Effector memory CD4-positive, alpha-beta T cell (primary cell): Measurements from ENCODE around the gene TGFB2.

ENCODE experiments used
- DNase-seq, 3 donors: peaks; one replicate each; pipeline ENCODE4 v3.0.0-alpha.2; 2020
- H3K27ac ChIP-seq: 2 replicates; pipeline ENCODE4 v1.7.0; 2013; ENCODE audit warnings: mild to moderate bottlenecking, low read length, moderate library complexity; ENCODE audit not compliant: insufficient read depth, poor library complexity, severe bottlenecking
- H3K27me3 ChIP-seq: replicated peaks from 2 replicates; pipeline ENCODE4 v1.7.0; 2013; ENCODE audit warnings: mild to moderate bottlenecking, low read length; ENCODE audit not compliant: insufficient read depth, control insufficient read depth, poor library complexity, severe bottlenecking
- H3K36me3 ChIP-seq: 2 replicates; pipeline ENCODE4 v1.7.0; 2013; ENCODE audit warnings: mild to moderate bottlenecking, low read length, moderate library complexity; ENCODE audit not compliant: control insufficient read depth, insufficient read depth
- H3K4me1 ChIP-seq: 2 replicates; pipeline ENCODE4 v1.7.0; 2013; ENCODE audit warnings: low read length, mild to moderate bottlenecking; ENCODE audit not compliant: control insufficient read depth, insufficient read depth, poor library complexity, severe bottlenecking
- H3K4me3 ChIP-seq: 2 replicates; pipeline ENCODE4 v1.7.0; 2013; ENCODE audit warnings: low read length, low read depth, mild to moderate bottlenecking; ENCODE audit not compliant: insufficient read depth, poor library complexity, severe bottlenecking
- H3K9me3 ChIP-seq: 2 replicates; pipeline ENCODE4 v1.7.0; 2013; ENCODE audit warnings: mild to moderate bottlenecking, low read length, moderate library complexity; ENCODE audit not compliant: control insufficient read depth

The TGFB2 gene

DNA sequence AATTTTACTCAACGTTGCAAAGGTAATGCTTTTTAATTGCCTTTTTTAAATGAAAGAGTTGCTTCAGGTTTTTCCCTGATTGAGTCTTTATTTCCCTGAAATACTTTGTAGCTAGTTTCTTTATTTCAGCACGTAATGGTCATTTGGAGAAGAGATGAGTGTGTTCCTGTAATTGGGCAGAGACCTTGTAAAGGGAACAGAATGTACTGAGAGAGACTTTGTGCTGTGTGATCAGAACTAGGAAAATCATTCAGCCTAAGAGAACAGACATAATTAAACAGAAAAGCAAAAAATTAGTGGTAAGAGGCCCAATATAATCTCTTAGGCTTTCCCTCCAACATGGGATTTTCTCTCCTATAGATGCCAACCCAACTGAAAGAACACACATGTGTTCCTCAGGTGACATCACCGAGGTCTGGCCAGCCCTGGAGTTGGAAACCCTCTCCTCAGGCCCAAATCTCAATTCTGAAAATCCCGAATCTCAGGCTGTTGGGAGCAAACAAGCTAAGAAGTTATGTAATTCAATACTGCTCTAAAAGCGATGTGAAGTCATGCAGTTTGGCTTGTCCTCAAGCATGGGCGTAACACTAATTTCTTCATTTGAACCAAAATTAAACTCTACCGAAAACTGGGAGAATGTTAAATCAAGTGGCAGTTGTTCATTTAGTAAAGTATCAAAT is 102.0 kb downstream of the TGFB2 start:
- no peaks in the 10 kb centered on the region for H3K36me3 ChIP-seq
- peaks cover 3% of the 10 kb centered on the region for H3K27me3 ChIP-seq
- no peaks in the 10 kb centered on the region for H3K4me1 ChIP-seq
- no peak overlapping the region for H3K27ac ChIP-seq
- H3K9me3 ChIP-seq: no peaks in the 10 kb centered on the region
- no peak for DNase-seq
- no peak overlapping the region for H3K4me3 ChIP-seq

DNA sequence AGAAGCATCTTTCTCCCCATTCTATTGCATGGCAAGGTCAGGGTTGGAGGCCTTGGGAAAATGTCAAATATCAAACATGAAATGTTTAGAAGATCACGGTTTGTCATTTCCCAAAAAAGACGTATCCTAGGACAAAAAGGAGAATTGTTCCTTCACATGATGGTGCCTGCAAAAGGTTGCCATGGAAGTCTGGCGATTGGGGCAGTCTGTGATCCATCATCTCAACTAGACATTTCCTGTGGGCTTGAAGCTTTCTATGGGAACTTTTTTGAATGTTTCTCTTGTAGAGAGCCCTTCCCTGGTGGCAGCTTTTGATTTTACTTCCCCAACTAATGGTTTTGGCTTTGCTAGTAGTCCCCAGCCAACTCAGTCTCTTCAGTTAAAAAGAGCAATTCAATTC is 106.3 kb downstream of the TGFB2 start:
- no peaks in the 10 kb centered on the region for H3K27me3 ChIP-seq
- H3K36me3 ChIP-seq: no peaks in the 10 kb centered on the region
- H3K4me1 ChIP-seq: no peaks in the 10 kb centered on the region
- DNase-seq: no peak
- H3K9me3 ChIP-seq: no peaks in the 10 kb centered on the region
- H3K4me3 ChIP-seq: no peak overlapping the region
- H3K27ac ChIP-seq: no peak overlapping the region

DNA sequence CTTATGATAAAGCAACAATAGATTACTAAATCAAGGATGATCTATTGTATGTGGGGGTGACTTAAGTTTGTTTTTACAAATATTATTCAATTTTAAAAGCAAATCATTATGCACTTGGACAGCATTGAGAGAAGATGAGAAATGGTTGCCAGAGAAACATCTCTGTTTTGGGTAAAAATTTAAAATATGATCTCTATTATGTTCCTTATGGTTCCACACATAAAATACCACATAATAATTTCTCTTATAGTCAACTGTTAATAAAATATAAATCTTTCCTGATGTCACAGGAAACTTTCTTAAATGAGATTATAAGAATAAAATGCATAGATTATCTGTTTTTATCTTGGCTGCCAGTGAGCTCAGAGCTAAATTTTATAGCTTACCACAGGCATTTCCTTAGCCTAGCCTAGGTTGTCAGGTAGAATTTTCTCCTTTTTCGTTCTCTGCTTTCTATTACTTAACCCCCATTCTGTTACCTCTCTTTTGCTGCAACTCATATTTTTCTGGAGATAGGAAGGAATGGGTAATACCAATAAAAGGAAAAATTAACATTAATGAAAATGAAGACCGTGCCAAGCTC is 109.7 kb downstream of the TGFB2 start:
- no peaks in the 10 kb centered on the region for H3K9me3 ChIP-seq
- no peak overlapping the region for H3K27ac ChIP-seq
- H3K4me1 ChIP-seq: no peaks in the 10 kb centered on the region
- no peak for DNase-seq
- H3K4me3 ChIP-seq: no peak overlapping the region
- no peaks in the 10 kb centered on the region for H3K36me3 ChIP-seq
- H3K27me3 ChIP-seq: no peaks in the 10 kb centered on the region

DNA sequence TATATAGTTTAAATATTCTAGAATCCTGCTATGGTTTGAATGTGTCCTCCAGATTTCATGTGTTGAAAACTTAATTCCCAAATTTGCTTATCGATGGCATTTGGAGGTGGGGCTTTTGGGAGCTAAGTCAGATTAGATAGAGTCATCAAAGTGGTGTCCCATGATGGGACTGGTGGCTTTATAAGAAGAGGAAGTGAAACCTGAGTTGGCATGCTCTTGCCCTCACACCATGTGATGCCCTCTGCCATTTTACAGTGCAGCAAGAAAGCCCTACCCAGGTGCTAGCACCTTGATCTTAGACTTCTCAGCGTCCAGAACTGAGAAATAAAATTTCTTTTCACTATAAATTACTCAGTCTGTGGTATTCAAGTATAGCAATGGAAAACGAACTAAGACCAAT is 111.3 kb downstream of the TGFB2 start:
- no peaks in the 10 kb centered on the region for H3K9me3 ChIP-seq
- H3K27me3 ChIP-seq: no peaks in the 10 kb centered on the region
- no peak overlapping the region for H3K4me3 ChIP-seq
- DNase-seq: no peak
- no peaks in the 10 kb centered on the region for H3K36me3 ChIP-seq
- no peak overlapping the region for H3K27ac ChIP-seq
- no peaks in the 10 kb centered on the region for H3K4me1 ChIP-seq

DNA sequence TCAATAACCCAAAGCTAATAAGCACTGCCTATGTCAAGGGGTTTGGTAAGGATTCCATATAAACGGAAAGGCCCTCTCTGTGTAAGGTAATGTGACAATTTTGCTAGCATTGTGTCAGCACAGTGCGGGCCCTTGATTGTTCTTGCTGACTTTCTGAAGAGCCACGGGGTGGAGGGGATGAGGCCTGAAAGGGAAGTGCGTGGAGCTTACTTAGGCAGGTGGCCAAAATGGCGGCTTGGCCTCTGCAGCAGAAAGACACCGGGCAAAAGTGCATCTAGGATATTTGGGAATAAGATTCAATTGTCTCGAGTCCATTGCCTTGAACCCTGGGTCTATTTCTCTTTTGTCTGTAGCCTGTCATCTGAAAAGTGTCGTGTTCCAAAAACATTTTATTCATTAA is 114.3 kb downstream of the TGFB2 start:
- H3K4me3 ChIP-seq: no peak overlapping the region
- H3K4me1 ChIP-seq: no peaks in the 10 kb centered on the region
- H3K27ac ChIP-seq: no peak overlapping the region
- H3K27me3 ChIP-seq: no peaks in the 10 kb centered on the region
- DNase-seq: no peak
- H3K36me3 ChIP-seq: no peaks in the 10 kb centered on the region
- no peaks in the 10 kb centered on the region for H3K9me3 ChIP-seq

DNA sequence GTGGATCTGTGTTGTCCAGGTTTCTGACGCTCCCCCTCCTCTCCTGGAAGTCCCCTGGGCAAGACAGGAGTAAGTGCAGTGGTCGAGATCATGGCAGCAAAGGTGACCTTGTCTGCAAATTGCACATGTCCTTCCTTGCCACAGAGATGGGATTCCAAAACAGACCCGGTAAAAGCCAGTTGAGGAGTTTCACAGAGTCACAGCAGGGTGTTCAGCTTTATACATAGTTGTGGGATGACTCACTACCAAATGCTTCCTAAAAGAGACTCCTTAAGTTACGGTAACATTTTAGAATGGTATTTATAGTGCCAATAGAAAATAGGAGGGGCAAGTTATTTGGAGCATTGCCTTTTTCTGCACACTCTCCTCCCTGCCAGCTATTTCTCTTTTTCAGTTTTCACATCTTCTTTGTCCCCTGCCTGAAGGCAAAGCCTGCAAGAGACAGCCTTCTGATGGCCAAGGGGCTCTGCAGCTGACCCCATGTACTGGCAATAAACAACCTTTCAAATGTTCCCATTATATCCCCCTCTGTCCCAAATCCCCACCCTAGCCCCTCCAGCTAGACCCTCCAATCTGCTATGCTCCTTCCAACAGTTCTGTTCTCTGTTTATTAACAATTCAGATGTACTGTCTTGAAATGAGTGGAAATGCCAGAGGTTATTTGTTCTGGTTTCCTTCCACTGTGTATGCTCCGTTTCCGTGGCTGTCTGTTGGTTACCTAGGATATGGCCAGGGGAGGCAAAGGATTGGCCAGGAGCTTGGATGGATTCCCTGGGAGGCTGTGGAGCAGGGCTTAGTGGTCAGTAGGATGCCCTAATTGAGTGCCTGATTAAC is 115.0 kb downstream of the TGFB2 start:
- DNase-seq: no peak
- Histone ChIP-seq H3K4me1 (no peaks in the 10 kb centered on the region), H3K36me3 (no peaks in the 10 kb centered on the region), H3K27ac (no peak overlapping the region), H3K9me3 (no peaks in the 10 kb centered on the region), H3K27me3 (no peaks in the 10 kb centered on the region), H3K4me3 (no peak overlapping the region)

DNA sequence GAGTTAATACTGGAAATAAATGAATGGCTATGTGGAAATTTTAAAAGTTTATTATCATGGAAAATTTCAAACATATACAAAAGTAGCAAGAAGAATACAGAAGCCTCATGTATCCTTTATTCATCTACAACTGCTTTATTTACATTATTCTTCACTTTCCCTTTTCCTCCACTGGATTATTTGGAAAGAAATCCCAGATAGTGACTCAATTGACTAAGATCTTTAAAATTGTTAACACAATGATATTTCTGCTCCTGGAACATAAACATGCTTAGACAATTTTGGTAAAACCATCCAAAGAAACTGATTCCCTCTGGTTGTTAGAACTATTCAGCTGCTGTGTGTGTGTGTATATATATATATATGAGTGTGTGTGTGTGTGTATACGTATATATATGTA is 116.2 kb downstream of the TGFB2 start:
- no peak overlapping the region for H3K4me3 ChIP-seq
- DNase-seq: no peak
- no peaks in the 10 kb centered on the region for H3K27me3 ChIP-seq
- no peaks in the 10 kb centered on the region for H3K9me3 ChIP-seq
- no peaks in the 10 kb centered on the region for H3K4me1 ChIP-seq
- no peaks in the 10 kb centered on the region for H3K36me3 ChIP-seq
- no peak overlapping the region for H3K27ac ChIP-seq

DNA sequence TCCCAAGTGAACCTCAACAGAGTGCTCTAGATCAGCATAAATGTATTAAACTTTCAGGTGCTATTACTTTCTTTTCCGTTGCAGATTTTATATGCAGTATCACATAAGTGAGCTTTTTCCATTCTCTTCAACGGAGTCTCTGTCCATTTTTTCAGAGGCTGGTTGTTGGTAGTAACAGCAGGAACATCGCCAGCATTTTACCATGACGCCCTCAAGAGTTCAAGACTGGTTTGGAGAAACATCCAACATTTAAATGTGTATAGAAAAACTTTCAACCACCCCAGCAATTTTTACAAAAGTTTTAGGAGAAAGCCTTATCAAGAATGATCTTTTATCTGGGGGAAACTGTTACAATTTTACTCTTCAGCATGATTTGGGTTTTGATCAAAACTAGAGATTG is 117.0 kb downstream of the TGFB2 start:
- H3K36me3 ChIP-seq: no peaks in the 10 kb centered on the region
- no peak overlapping the region for H3K4me3 ChIP-seq
- H3K4me1 ChIP-seq: no peaks in the 10 kb centered on the region
- H3K27ac ChIP-seq: no peak overlapping the region
- H3K9me3 ChIP-seq: no peaks in the 10 kb centered on the region
- DNase-seq: no peak
- no peaks in the 10 kb centered on the region for H3K27me3 ChIP-seq

DNA sequence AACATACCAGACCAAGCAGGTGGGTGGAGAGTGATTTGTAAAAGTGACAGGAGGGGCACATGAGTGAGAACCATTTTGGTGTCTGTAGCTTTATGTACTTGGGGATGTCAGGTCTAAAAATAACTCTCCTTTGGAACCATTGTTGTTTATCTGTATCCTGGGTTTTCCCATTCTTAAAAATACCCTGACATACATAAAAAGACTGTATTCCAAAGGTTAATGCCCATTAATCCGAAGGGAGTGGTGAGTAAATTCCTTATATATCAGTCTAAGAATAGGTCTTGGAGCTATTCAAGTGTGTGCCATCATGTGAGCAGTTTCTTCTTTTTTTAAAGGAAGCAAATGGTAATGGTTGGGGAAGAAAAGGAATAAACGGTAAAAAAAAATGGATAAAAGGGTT is 117.5 kb downstream of the TGFB2 start:
- H3K27ac ChIP-seq: no peak overlapping the region
- no peaks in the 10 kb centered on the region for H3K4me1 ChIP-seq
- no peaks in the 10 kb centered on the region for H3K36me3 ChIP-seq
- no peaks in the 10 kb centered on the region for H3K27me3 ChIP-seq
- H3K9me3 ChIP-seq: no peaks in the 10 kb centered on the region
- DNase-seq: no peak
- H3K4me3 ChIP-seq: no peak overlapping the region
